HuH-7.5 (cell line): ENCODE results near the gene TNNI2.

ENCODE experiments used
- DNase-seq: peaks from one replicate; pipeline ENCODE4 v3.0.0; 2011; ENCODE audit warnings: low spot score

Gene TNNI2

DNA sequence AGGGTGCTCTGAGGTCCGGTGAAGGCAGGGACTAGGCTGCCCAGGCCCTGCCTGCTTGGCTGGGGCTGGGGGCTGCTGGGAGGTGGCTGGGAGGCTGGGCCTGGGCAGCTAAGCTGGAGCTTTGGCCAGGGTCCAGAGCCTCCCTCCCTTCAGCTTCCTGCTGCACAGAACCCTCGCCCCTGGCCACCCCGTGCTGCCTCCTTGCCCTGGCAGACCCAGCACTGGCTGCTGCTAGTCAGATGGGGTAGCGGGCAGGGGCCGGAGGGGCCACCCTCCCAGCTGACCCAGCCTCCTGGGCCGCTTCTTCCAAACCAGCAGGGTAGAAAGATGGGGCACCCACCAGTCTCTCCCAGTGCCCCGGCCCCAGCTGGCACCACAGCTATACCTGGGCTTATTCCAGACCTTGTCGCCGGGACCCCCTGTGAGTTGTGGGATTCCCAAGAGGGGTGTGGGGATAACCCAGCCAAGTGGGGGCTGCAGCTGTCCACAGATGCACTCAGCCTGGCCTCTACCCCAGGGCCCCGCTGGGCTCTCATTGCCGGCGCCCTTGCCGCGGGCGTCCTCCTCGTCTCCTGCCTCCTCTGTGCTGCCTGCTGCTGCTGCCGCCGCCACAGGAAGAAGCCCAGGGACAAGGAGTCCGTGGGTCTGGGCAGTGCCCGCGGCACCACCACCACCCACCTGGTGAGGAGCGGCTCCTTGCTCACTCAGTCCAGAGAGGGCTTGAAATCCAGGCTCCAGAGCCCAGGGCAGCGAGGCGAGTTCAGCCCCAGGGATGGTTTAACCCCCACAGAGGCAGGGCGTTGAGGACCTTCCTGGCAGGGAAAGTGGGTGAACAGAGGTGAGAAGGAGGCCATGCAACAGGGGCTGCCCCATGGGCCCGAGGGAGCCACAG is 3.8 kb upstream of the TNNI2 start, which contains the start of gene SYT8:
SYT8 (plus strand) TSS at position 212 of the 892 bp plus-strand sequence; CDS start at position 328, 116 bp downstream.
- DNase-seq: no peak

DNA sequence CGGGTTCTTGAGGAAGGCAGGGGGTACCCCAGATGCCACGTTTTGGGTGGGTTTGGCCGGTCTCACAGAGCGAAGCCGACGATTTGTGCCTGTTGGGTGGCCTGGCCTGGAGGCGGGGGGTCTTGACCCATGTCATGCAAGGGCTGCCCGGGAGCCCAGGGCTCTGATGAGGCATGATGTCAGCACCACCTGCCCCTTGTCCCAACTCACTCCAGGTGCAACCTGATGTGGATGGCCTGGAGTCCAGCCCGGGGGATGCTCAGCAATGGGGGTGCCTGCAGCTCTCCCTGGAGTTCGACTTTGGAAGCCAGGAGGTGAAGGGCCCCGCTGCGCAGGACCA is 3.1 kb upstream of the TNNI2 start:
- no peak for DNase-seq

DNA sequence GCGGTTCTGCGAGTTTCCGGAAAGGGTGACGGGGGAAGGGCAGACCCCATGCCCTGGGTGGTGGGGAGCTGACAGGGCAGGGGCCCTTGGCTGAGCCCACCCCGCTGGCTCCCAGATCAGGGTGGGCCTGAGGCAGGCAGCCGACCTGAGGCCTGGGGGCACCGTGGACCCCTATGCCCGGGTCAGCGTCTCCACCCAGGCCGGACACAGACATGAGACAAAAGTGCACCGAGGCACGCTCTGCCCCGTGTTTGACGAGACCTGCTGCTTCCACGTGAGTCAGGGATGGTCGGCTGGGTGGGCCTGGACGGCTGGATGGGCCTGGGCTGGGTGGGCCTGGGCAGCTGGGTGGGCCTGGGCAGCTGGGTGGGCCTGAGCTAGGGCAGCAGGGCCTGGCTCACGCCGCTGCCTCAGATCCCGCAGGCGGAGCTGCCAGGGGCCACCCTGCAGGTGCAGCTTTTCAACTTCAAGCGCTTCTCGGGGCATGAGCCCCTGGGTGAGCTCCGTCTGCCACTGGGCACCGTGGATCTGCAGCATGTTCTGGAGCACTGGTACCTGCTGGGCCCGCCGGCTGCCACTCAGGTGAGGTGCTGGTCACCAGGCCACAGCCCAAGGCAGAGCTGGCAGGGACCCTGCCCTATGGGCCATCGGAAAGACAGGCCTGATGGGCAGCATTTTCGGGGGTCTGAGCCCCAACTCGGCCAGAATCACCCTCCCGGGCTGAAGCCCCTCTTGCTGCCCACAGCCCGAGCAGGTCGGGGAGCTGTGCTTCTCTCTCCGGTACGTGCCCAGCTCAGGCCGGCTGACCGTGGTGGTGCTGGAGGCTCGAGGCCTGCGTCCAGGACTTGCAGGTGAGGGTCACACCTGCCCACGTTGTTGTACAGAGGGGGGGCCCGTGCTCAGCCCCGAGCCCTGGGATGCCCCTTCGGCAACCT is 2.5 kb upstream of the TNNI2 start:
- DNase-seq: no peak

DNA sequence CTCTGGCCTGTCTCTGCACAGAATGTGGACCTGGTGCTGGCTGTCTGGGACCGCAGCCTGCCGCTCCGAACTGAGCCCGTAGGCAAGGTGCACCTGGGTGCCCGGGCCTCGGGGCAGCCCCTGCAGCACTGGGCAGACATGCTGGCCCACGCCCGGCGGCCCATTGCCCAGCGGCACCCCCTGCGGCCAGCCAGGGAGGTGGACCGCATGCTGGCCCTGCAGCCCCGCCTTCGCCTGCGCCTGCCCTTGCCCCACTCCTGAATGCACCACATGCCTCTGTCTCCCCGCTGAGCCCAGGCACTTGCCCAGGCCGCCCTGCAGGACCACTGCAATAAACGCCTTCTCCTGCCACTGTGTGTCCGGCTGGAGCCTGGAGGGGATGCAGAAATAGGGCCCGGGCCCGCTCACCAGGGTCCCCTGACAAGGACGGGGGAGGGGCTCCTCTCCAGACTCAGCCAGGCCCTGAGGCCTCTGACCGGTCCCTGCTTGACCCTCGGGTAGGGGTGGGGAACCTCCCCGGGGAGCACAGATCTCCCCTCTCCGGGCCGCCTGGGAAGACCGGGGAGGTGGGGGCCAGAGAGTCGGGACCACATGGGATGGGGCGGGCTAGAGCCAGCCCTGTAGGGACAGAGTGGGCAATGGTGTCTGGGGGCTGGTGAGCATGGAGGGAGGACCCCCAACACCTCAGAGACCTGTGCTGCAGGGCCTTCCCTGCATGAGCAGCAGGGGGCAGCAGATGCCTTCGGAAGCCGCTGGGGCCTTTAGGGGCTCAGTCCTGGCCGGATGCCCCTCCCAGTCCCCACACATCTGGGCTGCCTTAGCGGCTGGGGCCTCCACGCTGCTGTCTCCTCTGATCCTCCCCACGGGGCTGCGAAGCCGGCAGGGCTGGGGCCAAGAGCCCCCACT is 1.4 kb upstream of the TNNI2 start:
- peak; percentile 83 for DNase-seq

DNA sequence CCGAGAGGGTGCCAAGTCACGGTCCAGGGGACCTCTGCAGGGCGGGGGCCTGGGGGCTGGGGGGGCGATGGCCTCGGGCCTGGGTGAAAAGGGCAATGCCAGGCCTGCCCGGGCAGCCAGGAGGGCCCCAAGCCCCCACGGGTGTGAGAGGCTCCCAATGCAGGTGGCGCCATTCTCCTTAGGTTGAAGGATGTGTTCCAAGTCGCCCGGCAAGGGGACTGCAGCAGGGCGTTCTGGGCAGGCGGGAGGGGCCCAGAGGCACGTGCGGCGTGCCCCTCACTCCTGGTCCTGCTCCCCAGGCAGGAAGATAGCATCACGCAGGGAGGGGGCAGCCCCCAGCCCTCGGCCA is 730 bp upstream of the TNNI2 start:
- DNase-seq: no peak

DNA sequence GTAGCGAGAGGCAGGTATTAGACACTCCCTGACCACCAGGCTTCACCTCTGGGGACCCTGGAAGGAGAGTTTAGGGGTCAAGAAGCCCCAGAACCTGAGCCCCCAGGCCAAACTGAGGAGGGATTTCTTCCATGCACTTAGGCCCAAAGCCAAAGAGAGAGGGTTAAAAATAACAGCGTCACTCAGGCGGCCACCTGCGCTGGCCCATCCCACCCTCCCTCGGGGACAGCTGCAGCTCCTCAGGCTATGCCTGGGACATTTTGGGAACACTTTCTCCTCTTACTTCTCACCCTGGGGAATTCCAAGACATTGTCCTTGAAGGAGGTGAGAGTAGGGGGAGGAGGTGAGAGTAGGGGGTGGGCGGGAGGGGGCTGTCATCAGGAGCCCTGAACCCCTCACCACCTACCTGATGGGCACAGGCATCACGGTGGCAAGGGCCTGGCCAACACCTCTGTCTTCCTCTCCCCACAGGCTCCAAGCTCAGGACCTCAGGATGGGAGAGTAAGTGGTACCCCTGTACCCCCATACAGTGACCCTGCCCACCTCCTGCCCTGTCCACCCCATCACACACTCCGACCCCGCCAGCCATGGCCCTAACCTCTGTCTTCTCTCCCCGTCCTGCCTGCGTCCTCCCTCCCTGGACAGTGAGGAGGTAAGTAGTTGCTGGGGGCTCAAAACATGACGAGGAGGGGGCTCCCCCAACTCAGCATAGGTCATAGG is 583 bp downstream of the TNNI2 start:
- no peak for DNase-seq

DNA sequence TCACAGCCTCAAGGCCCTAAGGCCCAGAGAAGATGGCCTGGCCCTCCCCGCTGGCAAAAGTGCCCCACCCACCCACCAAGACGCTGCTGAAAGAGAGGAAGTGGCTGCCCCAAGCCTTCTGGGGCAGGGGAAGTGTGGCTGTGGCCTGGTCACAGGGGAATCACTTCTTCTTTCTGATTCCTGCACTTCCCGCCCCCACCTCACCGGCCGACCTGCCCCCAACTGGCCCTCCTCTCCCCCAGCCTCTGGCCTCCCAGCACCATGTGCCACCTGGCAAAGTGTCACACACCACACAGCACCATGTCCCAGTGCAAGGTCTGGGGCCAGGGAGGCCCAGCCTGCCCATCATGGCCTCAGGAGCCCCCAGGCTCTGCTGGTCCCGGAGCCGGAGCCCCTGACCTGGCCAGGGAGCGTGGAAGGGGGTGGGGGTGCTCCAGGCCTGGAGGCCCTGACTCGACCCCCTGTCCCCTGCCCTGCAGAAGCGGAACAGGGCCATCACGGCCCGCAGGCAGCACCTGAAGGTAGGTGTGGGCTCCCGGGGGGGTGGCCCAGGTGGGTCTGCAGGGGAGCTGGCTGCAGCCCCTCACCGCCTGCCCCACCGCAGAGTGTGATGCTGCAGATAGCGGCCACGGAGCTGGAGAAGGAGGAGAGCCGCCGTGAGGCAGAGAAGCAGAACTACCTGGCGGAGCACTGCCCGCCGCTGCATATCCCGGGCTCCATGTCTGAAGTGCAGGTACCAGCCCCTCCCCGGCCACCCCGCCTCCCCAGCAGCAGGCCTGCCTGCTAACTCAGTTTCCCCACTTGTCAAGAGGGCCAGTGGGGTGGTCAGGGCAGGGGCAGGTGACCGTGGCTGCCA is 1.4 kb downstream of the TNNI2 start:
- DNase-seq: no peak

DNA sequence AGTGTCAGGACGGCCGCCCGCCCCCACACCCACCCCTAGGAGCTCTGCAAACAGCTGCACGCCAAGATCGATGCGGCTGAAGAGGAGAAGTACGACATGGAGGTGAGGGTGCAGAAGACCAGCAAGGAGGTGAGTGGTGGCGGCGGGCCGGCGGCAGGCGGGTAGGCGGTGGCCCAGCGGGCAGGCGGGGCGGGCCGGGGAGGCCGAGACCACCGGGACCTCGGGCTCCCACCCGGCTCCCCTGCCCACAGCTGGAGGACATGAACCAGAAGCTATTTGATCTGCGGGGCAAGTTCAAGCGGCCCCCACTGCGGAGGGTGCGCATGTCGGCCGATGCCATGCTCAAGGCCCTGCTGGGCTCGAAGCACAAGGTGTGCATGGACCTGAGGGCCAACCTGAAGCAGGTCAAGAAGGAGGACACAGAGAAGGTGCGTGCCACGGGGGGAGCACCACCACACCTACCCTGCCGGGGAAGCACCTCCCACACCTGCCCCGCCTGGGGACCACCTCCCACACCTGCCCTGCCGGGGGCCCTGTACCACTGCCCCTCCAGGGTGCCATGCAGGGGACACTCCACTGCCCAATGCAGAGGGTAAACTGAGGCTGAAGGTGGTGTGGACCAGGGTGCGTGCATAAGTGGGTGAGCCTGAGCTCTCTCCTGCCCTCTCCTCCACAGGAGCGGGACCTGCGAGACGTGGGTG is 2.1 kb downstream of the TNNI2 start:
- no peak for DNase-seq

DNA sequence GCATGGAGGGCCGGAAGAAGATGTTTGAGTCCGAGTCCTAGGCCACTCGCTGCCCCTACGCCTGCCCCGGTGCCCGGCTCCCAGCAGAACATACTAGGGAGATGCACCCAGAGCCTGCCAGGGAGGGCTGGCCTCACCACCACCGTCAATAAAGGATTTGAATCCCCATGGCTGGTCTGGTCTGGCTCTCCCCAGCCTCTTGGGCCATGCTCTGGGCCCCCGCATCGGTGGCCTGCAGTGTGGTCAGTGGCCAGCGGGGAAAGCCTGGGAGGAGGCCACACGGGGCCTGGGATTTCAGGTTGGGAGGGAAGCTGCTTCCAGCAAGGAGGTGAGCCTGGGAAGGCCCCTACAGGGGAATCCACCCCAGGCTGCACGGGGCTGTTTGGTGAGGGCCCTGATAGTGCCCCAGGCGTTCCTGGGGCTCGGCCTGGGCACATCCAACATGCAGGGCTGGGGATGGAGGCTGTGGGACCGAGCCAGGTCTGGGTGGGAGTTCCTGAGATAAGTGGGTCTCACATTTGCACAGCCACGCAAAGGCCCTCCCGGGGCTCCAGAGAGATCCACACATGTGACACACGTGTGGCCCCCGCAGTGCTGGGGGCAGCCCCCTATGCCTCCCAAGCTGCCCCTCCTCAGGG is 2.8 kb downstream of the TNNI2 start:
- no peak for DNase-seq

DNA sequence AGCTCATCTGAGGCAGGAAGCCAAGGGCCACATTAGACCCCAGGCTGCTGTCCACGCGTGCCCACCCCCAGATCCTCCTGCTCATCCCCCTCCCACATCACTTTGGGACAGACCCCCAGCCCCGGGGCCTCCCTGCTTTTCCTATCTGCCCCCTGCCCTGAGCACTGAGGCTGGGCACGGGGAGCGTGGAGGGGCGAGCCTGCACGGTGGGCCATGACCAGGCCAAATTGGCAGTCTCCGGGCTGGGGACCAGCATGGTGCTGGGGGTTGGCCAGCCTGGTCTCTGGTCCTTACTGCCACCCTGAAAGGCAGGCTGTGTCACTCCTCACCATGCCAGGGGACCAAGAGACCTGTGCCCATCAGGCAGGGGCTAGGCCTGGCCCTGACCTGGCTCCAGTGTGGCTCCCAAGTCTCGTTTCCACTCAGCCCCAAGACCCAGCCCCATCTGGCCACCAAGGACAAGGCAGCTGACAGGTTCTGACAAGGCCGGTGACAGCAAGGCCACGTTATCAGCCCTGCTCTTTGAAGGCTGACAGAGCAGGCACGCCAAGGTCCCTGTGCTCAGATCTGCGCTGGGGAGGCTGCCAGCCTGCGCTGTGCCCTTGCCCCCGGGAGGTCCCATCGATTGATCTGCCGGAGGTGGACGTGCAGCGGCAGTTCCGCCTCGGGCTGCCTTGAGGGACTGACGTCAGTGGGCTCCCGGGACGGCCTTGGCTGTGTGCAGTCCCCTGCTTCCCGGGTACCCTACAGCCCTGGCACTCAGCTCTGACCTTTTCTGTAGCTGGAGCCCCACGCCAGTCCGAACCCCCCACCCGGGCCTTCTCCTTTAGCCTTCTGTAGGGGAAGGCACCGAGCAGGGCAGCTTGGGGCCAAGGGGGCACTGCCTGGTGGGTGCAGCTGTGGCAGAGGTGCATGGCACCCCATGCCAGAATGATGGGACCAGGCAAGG is 3.6 kb downstream of the TNNI2 start:
- DNase-seq: no peak

DNA sequence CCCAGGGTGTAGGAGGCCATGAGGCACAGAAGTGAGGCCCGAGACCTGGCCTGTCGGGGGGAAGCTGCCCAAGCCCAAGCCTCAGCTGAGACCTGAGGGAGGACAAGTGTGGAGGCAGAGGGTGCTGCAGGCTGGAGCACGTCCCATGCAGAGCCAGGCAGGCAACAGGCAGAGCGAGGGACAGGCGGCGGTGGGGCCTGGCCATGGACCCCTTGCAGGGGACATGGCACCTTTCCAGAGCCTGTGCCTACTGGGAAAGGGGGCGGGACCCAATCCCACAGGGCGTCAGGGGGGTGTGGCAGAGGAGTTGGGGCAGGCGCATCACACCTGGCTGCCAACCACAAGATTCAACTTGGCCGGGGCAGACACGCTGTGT is 4.3 kb downstream of the TNNI2 start:
- no peak for DNase-seq

DNA sequence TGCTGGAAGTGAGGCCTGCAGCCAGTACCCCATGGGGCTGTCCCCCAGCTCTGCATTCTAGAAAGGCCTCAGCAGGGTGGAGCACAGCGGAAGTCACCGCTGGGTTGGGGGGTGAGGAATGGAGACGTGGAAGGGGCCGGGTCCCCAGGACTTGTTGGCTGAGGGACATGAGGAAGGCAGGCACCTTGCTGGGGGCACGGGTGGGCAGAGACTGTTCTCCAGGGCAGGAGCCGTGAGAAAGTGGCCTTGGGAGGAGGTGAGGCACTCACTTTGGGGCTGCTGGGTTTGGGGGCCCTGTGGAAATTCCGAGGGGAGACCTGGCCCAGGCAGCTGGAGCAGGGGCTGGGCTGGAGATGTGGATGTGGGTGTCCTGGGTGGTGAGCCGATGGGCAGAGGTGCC is 5.0 kb downstream of the TNNI2 start:
- no peak for DNase-seq

DNA sequence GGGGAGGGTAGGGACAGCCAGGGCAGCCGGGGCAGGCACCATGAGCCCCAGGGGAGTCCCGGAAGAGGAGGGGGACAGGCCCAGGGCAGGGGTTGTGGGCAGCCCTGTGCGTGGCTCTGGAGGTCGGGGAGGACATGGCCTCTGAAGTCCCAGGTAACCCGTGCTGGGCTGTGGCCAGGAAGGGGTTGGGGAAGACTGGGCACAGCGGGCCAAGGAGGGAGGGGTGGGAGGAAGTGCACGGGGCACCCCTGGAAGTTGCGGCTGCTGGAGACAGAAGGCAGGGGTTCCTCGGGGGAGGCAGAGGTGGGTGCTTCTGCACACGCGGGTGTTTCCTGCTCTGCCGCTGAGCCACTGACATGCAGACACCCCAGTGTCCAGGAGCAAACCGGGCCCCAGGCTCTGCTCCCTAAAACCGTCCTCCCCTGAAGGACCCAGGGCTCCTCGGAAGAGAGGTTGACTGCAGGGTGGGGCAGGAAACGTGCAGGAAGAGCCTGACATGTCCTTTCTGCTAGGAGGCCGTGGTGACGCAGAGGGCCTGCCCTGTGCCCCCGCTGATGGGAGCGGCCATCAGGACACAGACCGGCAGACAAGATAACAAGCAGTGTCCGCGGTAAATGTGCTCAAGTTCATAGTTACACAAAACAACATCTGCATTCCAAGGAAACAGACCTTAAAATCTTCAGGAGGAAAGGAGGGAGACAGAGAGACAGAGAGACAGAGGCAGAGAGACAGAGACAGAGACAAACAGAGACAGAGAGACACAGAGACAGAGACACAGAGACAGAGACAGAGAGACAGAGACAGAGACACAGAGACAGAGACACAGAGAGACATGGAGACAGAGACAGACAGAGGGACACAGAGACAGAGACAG is 5.7 kb downstream of the TNNI2 start:
- DNase-seq: no peak

DNA sequence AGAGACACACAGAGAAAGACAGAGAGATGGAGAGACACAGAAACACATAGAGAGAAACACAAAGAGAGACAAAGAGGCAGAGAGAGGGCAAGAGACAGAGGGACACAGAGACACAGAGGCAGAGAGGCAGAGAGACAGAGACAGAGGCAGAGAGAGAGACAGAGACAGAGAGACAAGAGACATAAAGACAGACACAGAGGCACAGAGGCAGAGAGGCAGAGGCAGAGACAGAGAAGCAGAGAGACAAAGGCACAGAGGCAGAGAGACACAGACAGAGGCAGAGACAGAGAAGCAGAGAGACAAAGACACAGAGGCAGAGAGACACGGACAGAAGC is 6.3 kb downstream of the TNNI2 start:
- DNase-seq: no peak

DNA sequence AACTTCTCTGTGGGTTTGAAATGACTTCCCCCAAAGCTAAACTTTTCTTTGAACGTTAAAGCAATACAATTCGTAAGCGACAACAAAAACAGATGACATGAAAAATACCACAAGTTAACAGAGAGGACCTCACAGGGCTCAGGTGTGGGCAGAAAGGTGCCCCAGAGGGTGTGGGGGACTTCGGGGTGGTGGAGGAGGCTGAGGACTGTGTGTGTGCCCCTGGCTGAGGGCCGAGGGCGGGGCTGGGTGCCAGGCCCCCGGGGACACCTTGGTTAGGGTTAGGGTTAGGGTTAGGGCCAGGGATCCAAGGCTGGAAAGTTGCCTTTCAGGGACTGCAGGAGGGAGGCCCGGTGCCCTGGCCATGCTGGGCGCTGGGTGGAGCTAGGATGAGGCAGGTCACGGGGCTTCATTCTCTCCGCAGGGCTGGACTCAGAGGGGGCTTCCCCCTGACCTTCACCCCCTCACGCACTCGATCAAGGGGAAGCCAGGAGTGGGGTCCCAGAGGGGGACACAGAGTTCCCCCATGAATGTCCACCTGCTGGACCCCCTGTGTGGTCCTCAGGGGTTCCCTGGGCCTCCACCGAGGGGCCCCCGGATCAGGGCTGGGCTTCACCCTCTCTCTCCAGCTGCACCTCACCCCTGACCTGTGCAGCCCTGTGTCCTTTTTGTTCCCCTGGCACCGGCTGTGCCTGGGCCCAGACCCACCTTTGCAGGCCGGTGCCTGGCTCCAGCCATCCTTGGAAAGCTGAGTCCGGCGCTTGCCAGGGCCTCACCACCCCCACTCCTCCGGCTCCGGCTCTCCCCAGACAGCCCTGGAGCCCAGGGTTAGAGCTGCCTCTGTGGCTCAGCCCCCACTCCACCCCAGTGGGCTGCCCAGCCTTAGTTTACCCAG is 7.0 kb downstream of the TNNI2 start:
- no peak for DNase-seq

DNA sequence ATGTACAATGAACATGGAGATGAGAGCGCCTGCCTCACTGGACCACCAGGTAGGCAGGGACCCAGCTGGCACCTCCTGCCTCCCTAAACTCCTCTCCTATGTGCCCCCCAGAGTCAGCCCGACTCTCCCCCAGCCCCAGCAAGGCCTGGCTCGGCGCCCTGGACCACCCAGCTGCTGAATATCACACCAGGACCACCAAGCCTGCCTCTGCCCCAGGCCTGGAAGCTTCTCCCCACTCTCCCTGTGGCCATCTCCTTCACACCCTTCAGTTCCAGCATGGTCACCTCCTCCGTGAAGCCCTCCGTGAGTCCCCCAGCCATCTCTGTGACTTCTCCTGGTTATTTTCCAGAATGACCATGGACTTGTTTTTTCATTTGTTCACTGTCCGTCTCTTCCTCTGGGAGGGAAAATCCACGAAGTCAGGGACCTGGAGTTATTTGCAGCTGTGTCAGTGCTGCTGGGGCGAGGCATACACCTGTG is 7.7 kb downstream of the TNNI2 start:
- DNase-seq: no peak
